Breast epithelium (tissue), 4 donors: ENCODE data around the gene RUNDC3A. TPM values are rescaled to one million over a fixed set of nuclear protein-coding genes. Genes with fewer than 3 reads are reported as not detected.

Experiments
- DNase-seq, 2 donors: peaks; one replicate each; pipeline ENCODE4 v3.0.0-alpha.2; 2019; ENCODE audit warnings: low spot score in 2 of 2
- H3K27ac ChIP-seq, 2 donors: fragments of 200-600 bp; sonication (generic) in 1 of 2; one replicate each; pipeline ENCODE4 v1.5.1; 2016 to 2019; ENCODE audit warnings: mild to moderate bottlenecking in 1 of 2
- H3K27me3 ChIP-seq, 2 donors: fragments of 200-600 bp; sonication (generic) in 1 of 2; one replicate each; pipeline versions ENCODE4 v1.5.1 to v1.6.0; 2017 to 2019; ENCODE audit warnings: control low read depth in 1 of 2, mild to moderate bottlenecking in 1 of 2
- H3K36me3 ChIP-seq: fragments of 200-600 bp; one replicate; pipeline ENCODE4 v1.5.1; 2019
- H3K4me1 ChIP-seq, 2 donors: fragments of 200-600 bp; sonication (generic); one replicate each; pipeline ENCODE4 v1.5.1; 2016 to 2019; ENCODE audit warnings: control low read depth in 1 of 2
- H3K4me3 ChIP-seq, 3 donors: fragments of 200-600 bp; sonication (generic); 1 replicate in 2 of 3; 2 replicates in 1 of 3; pipeline ENCODE4 v1.5.1; 2016 to 2019; ENCODE audit warnings: mild to moderate bottlenecking in 3 of 3, moderate library complexity in 2 of 3
- H3K9me3 ChIP-seq, 2 donors: fragments of 200-600 bp; sonication (generic) in 1 of 2; one replicate each; pipeline ENCODE4 v1.5.1; 2016 to 2019; ENCODE audit warnings: control low read depth in 1 of 2
- CTCF ChIP-seq, 3 donors: fragments of 450-650 bp; IDR thresholded peaks; one replicate each; pipeline ENCODE4 v1.5.1; 2016 to 2017; ENCODE audit warnings: antibody characterized with exemption in 3 of 3, mild to moderate bottlenecking in 3 of 3, moderate library complexity in 3 of 3
- POLR2A ChIP-seq: fragments of 450-650 bp; IDR thresholded peaks from one replicate; pipeline ENCODE4 v1.6.1; 2016; ENCODE audit warnings: antibody characterized with exemption, mild to moderate bottlenecking, moderate library complexity
- POLR2AphosphoS5 ChIP-seq, 3 donors: sonication (generic); formaldehyde crosslinking; IDR thresholded peaks; one replicate each; pipeline ENCODE4 v1.6.1; 2017; ENCODE audit warnings: antibody characterized with exemption in 3 of 3
- intact Hi-C: fragments of 100-400 bp; cut with DNase I; formaldehyde crosslinking; loops from one replicate; pipeline ENCODE4 v1.15.1; 2023; ENCODE audit warnings: low total_unique reads
- total RNA-seq, 3 donors: library from RNA; depleted of rRNA; stranded (reverse); fragments of >200 nt; gene quantifications; one replicate each; pipeline ENCODE4 v1.1.0, GENCODE V29; 2016

The RUNDC3A gene
- total RNA-seq, 3 donors from 2014 or later: 0.48 to 1.6 TPM; not detected in 1

GRCh38 chr17:44269535-44270240 lies 38.7 kb upstream of the RUNDC3A start:
- intact Hi-C loops: no loop called here
- H3K27ac ChIP-seq: no peak overlapping the region
- TF ChIP-seq POLR2A: no peak
- no peak for TF ChIP-seq CTCF (IDR thresholded peaks at IDR 0.05)
- TF ChIP-seq POLR2AphosphoS5 (IDR thresholded peaks at IDR 0.05): no peak
- no peak for DNase-seq
- H3K4me1 ChIP-seq: no peaks in the 10 kb centered on the region
- no peaks in the 10 kb centered on the region for H3K27me3 ChIP-seq
- no peak overlapping the region for H3K4me3 ChIP-seq
- H3K9me3 ChIP-seq: no peaks in the 10 kb centered on the region
- no peaks in the 10 kb centered on the region for H3K36me3 ChIP-seq

DNA sequence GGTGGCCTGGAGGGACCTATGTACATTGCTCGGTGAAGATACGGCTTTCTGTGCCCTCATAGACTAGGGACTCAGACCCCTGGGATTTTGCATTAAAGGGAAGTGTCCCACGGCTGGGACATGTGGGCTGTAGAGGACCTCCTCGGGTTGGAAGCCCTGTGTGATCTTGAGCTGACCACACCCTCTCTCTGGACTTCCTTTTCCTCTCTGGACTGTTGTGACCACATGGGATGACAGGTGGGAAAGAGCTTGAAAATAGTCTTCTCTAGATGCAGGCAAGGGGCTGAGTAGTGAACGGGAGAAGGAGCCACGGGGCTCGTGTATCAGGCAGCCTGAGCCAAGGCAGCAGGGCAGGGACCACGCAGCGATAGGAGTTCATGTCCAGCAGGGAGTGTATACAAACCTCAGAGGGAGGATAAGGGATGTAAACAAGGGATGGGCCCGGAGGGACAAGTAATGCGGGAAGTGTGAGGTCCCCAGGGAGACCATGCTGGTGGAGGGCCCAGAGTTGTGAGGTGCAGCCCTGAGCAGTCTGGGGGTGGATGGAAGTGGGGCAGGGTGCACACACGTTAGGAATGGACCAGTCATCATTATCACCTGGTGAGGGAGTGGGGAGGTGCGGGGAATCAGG lies 36.0 kb upstream of the RUNDC3A start:
- Histone ChIP-seq H3K9me3 (no peaks in the 10 kb centered on the region), H3K27ac (no peak overlapping the region), H3K36me3 (no peaks in the 10 kb centered on the region), H3K4me1 (no peaks in the 10 kb centered on the region), H3K4me3 (no peak overlapping the region), H3K27me3 (no peaks in the 10 kb centered on the region)
- intact Hi-C loops: no loop called here
- TF ChIP-seq POLR2AphosphoS5 (IDR thresholded peaks at IDR 0.05) (no peak), CTCF (IDR thresholded peaks at IDR 0.05) (no peak), POLR2A (no peak)
- DNase-seq: no peak

DNA sequence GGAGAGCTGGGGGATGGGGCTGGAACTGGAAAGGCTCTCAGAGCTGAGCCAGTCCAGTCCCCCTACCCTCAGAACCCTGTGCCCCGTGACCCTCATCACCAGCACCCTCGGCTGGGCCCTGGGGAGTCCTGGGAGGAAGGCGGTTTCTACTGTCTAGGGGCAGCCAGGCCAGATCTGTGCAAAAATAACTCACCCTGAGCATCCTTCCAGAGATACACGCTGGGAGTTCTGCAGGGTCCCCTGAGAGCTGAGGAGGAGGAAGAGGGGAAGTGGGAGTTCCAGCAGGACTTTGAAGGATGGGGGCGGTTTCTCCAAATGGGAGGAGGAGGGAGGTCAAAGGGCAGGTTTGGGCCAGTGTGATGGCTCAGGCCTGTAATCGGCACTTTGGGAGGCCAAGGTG lies 35.4 kb upstream of the RUNDC3A start:
- Histone ChIP-seq H3K4me3 (no peak overlapping the region), H3K36me3 (no peaks in the 10 kb centered on the region), H3K9me3 (no peaks in the 10 kb centered on the region), H3K27ac (no peak overlapping the region), H3K4me1 (no peaks in the 10 kb centered on the region), H3K27me3 (no peaks in the 10 kb centered on the region)
- no peak for TF ChIP-seq CTCF (IDR thresholded peaks at IDR 0.05)
- no peak for TF ChIP-seq POLR2A
- TF ChIP-seq POLR2AphosphoS5 (IDR thresholded peaks at IDR 0.05): no peak
- intact Hi-C loops: no loop called here
- DNase-seq: no peak

DNA sequence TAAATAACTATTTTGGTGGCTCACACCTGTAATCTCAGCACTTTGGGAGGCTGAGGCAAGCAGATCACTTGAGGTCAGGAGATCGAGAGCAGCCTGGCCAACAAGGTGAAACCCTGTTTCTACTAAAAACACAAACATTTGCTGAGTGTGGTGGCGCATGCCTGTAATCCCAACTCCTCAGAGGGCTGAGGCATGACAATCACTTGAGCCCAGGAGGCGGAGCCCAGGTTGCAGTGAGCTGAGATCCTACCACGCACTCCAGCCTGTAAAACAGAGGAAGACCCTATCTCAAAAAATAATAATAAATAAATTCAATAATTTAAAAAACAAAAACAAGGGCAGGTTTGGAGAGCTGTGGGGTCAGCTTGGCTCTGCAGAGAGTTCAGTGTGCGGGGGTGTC lies 34.8 kb upstream of the RUNDC3A start:
- Histone ChIP-seq H3K27me3 (no peaks in the 10 kb centered on the region), H3K27ac (no peak overlapping the region), H3K36me3 (no peaks in the 10 kb centered on the region), H3K4me3 (no peak overlapping the region), H3K9me3 (no peaks in the 10 kb centered on the region), H3K4me1 (no peaks in the 10 kb centered on the region)
- DNase-seq: no peak
- no peak for TF ChIP-seq POLR2A
- TF ChIP-seq POLR2AphosphoS5 (IDR thresholded peaks at IDR 0.05): no peak
- TF ChIP-seq CTCF (IDR thresholded peaks at IDR 0.05): no peak
- intact Hi-C loops: no loop called here

- H3K27ac ChIP-seq: no peak overlapping the region
- H3K9me3 ChIP-seq: no peaks in the 10 kb centered on the region
- no peak overlapping the region for H3K4me3 ChIP-seq
- no peaks in the 10 kb centered on the region for H3K36me3 ChIP-seq
- TF ChIP-seq POLR2A (no peak), CTCF (IDR thresholded peaks at IDR 0.05) (no peak), POLR2AphosphoS5 (IDR thresholded peaks at IDR 0.05) (no peak)
- no peaks in the 10 kb centered on the region for H3K27me3 ChIP-seq
- H3K4me1 ChIP-seq: no peaks in the 10 kb centered on the region
- intact Hi-C loops: no loop called here
- DNase-seq: no peak
These were observed 30.4 kb upstream of the RUNDC3A start for GRCh38 chr17:44277976-44278375.
